Mesenchymal stem cell (in vitro differentiated cells and primary cell): ENCODE results near the gene LIPE.

Source experiments
- DNase-seq: peaks from one replicate; pipeline ENCODE4 v3.0.0-alpha.2; 2013
- H2AFZ ChIP-seq: one replicate; pipeline ENCODE4 v1.6.1; 2013; ENCODE audit warnings: low read depth, mild to moderate bottlenecking, control low read depth, inconsistent platforms, low read length, moderate library complexity
- H2AK5ac ChIP-seq: 2 replicates; pipeline ENCODE4 v1.6.1; 2013; ENCODE audit warnings: low read length, moderate library complexity, mild to moderate bottlenecking, inconsistent platforms; ENCODE audit not compliant: severe bottlenecking
- H2BK120ac ChIP-seq: one replicate; pipeline ENCODE4 v1.6.1; 2013; ENCODE audit warnings: low read depth, mild to moderate bottlenecking, inconsistent platforms, low read length, moderate library complexity
- H2BK12ac ChIP-seq, 2 experiments: one replicate each; pipeline ENCODE4 v1.6.1; 2013; ENCODE audit warnings: inconsistent platforms in 2 of 2, low read length in 2 of 2, mild to moderate bottlenecking in 2 of 2, moderate library complexity in 2 of 2, control low read depth in 1 of 2
- H2BK15ac ChIP-seq: one replicate; pipeline ENCODE4 v1.6.1; 2013; ENCODE audit warnings: mild to moderate bottlenecking, low read depth, inconsistent platforms; ENCODE audit not compliant: poor library complexity, severe bottlenecking
- H2BK5ac ChIP-seq: 2 replicates; pipeline ENCODE4 v1.6.1; 2013; ENCODE audit warnings: low read depth, mild to moderate bottlenecking, low read length, control low read depth, inconsistent platforms; ENCODE audit not compliant: poor library complexity, severe bottlenecking
- H3K14ac ChIP-seq, 2 experiments: one replicate each; pipeline ENCODE4 v1.6.1; 2013; ENCODE audit warnings: inconsistent platforms in 2 of 2, low read length in 2 of 2, control low read depth in 1 of 2, mild to moderate bottlenecking in 1 of 2, moderate library complexity in 1 of 2
- H3K18ac ChIP-seq, 2 experiments: one replicate each; pipeline ENCODE4 v1.6.1; 2013; ENCODE audit warnings: inconsistent platforms in 2 of 2, low read length in 2 of 2, control low read depth in 1 of 2, low read depth in 1 of 2, mild to moderate bottlenecking in 1 of 2
- H3K23ac ChIP-seq, 2 experiments: one replicate each; pipeline ENCODE4 v1.6.1; 2013; ENCODE audit warnings: inconsistent platforms in 2 of 2, low read length in 2 of 2, mild to moderate bottlenecking in 2 of 2, moderate library complexity in 2 of 2, control low read depth in 1 of 2
- H3K27ac ChIP-seq: 2 replicates; pipeline ENCODE4 v1.5.1; 2013; ENCODE audit warnings: mild to moderate bottlenecking, moderate library complexity, low read length, control low read depth, inconsistent platforms; ENCODE audit not compliant: poor library complexity, severe bottlenecking
- H3K27me3 ChIP-seq, 2 experiments: 2 replicates each; pipeline versions ENCODE4 v1.6.1 to v1.7.0; 2013; ENCODE audit warnings: low read length in 2 of 2, mild to moderate bottlenecking in 2 of 2, moderate library complexity in 2 of 2, control low read depth in 1 of 2, inconsistent platforms in 1 of 2; ENCODE audit not compliant: control insufficient read depth in 1 of 2, insufficient read depth in 1 of 2
- H3K36me3 ChIP-seq, 2 experiments: 2 replicates each; pipeline versions ENCODE4 v1.6.1 to v1.7.0; 2013; ENCODE audit warnings: low read length in 2 of 2, control low read depth in 1 of 2, inconsistent platforms in 1 of 2, low read depth in 1 of 2, mild to moderate bottlenecking in 1 of 2; ENCODE audit not compliant: insufficient read depth in 2 of 2, control insufficient read depth in 1 of 2
- H3K4ac ChIP-seq, 2 experiments: one replicate each; pipeline ENCODE4 v1.6.1; 2013; ENCODE audit warnings: inconsistent platforms in 2 of 2, low read length in 2 of 2, mild to moderate bottlenecking in 2 of 2, moderate library complexity in 2 of 2, control low read depth in 1 of 2, low read depth in 1 of 2
- H3K4me1 ChIP-seq: 2 replicates; pipeline ENCODE4 v1.6.1; 2013; ENCODE audit warnings: low read depth, low read length, control low read depth; ENCODE audit not compliant: control insufficient read depth, insufficient read depth
- H3K4me2 ChIP-seq: 2 replicates; pipeline ENCODE4 v1.6.1; 2013; ENCODE audit warnings: low read length, mild to moderate bottlenecking, inconsistent platforms; ENCODE audit not compliant: poor library complexity, severe bottlenecking
- H3K4me3 ChIP-seq, 2 experiments: 2 replicates each; pipeline versions ENCODE4 v1.5.1 to v1.7.0; 2013; ENCODE audit warnings: low read length in 2 of 2, mild to moderate bottlenecking in 2 of 2, control low read depth in 1 of 2, low read depth in 1 of 2; ENCODE audit not compliant: insufficient read depth in 1 of 2
- H3K79me1 ChIP-seq: replicated peaks from 2 replicates; pipeline ENCODE4 v1.6.1; 2013; ENCODE audit warnings: mild to moderate bottlenecking, control low read depth, low read length, inconsistent platforms; ENCODE audit not compliant: poor library complexity, severe bottlenecking
- H3K9ac ChIP-seq: 2 replicates; pipeline ENCODE4 v1.7.0; 2013; ENCODE audit warnings: mild to moderate bottlenecking, low read length, moderate library complexity
- H3K9me3 ChIP-seq: 2 replicates; pipeline ENCODE4 v1.7.0; 2013; ENCODE audit warnings: mild to moderate bottlenecking, low read length; ENCODE audit not compliant: control insufficient read depth
- H4K8ac ChIP-seq: one replicate; pipeline ENCODE4 v1.6.1; 2013; ENCODE audit warnings: inconsistent platforms, mild to moderate bottlenecking, low read length, moderate library complexity
- H4K91ac ChIP-seq: one replicate; pipeline ENCODE4 v1.6.1; 2013; ENCODE audit warnings: mild to moderate bottlenecking, low read length, inconsistent platforms
- WGBS: methylation state at CpG from one replicate; pipeline ENCODE4 v1.1.7; 2013; ENCODE audit warnings: mixed read lengths; 5-methylcytosine and 5-hydroxymethylcytosine counted together

LIPE gene

DNA sequence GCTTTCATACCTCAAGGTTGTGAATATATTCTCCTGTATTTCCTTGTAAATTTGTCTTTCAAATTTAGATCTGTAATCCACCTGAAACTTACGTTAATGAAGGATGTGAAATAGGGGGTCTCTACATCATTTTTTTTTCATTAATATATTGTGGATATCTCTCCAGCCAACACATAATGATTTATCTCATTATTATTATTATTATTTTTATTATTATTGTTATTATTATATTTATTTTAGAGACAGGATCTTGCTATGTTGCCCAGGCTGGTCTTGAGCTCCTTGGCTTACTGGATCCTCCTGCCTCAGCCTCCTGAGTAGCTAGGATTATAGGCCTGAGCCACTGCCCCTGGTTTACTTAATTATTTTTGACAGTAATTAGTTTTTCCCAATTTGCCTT, 4.3 kb upstream of the LIPE start:
- no peaks in the 10 kb centered on the region for H3K79me1 ChIP-seq
- peaks cover 0 to 2% of the 10 kb centered on the region in 2 experiments for H3K27me3 ChIP-seq
- no peak overlapping the region for H3K4ac ChIP-seq
- no peak overlapping the region for H4K8ac ChIP-seq
- H2BK15ac ChIP-seq, result no peak overlapping the region
- H2BK120ac ChIP-seq, result no peak overlapping the region
- H3K9ac ChIP-seq, result no peak overlapping the region
- no peaks in the 10 kb centered on the region for H3K9me3 ChIP-seq
- no peaks in the 10 kb centered on the region for H3K36me3 ChIP-seq
- no peak overlapping the region for H3K27ac ChIP-seq
- WGBS, result no CpG with 5 or more reads among the region's 1 CpG
- H3K4me1 ChIP-seq, result peaks cover 4% of the 10 kb centered on the region
- H2AK5ac ChIP-seq, result no peak overlapping the region
- no peak overlapping the region for H2AFZ ChIP-seq
- no peak overlapping the region for H3K4me3 ChIP-seq
- no peak overlapping the region for H3K4me2 ChIP-seq
- H2BK12ac ChIP-seq, result no peak overlapping the region
- H2BK5ac ChIP-seq, result no peak overlapping the region
- H4K91ac ChIP-seq, result no peak overlapping the region
- H3K14ac ChIP-seq, result no peak overlapping the region
- no peak overlapping the region for H3K23ac ChIP-seq
- H3K18ac ChIP-seq, result no peak overlapping the region
- DNase-seq, result no peak

DNA sequence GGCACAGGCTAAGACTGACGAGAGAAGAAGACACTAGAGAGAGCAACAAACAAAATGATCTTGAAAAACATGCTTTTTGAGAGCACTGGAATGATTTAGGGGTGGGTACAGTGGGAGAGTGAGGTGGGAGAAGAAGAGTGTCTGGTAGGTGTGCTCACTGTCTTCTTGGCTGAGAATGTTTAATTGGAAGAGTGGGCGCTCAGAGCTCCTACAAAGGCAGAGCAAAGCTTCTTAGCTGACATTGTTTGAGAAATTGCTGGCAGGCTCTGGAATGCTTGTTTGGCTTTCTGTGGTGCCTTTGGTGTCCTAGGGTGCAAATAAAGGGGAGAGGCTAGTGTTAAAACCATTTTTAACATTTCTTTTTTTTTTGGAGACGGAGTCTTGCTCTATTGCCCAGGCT, 1.5 kb upstream of the LIPE start:
- peaks cover 14 to 17% of the 10 kb centered on the region in 2 experiments for H3K27me3 ChIP-seq
- peaks cover 10% of the 10 kb centered on the region for H3K4me1 ChIP-seq
- no peak overlapping the region for H4K8ac ChIP-seq
- H3K23ac ChIP-seq, result no peak overlapping the region
- no peak overlapping the region for H2BK12ac ChIP-seq
- H3K36me3 ChIP-seq, result no peaks in the 10 kb centered on the region
- H3K14ac ChIP-seq, result no peak overlapping the region
- H3K27ac ChIP-seq, result no peak overlapping the region
- H3K4ac ChIP-seq, result no peak overlapping the region
- H3K18ac ChIP-seq, result no peak overlapping the region
- H3K4me2 ChIP-seq, result no peak overlapping the region
- 88% methylated on average over 3 of the region's 3 CpGs for WGBS
- no peak overlapping the region for H2BK5ac ChIP-seq
- no peaks in the 10 kb centered on the region for H3K79me1 ChIP-seq
- no peak overlapping the region for H3K4me3 ChIP-seq
- no peak overlapping the region for H4K91ac ChIP-seq
- no peak overlapping the region for H2AFZ ChIP-seq
- H3K9me3 ChIP-seq, result no peaks in the 10 kb centered on the region
- no peak for DNase-seq
- no peak overlapping the region for H2BK15ac ChIP-seq
- no peak overlapping the region for H2BK120ac ChIP-seq
- H2AK5ac ChIP-seq, result no peak overlapping the region
- no peak overlapping the region for H3K9ac ChIP-seq

DNA sequence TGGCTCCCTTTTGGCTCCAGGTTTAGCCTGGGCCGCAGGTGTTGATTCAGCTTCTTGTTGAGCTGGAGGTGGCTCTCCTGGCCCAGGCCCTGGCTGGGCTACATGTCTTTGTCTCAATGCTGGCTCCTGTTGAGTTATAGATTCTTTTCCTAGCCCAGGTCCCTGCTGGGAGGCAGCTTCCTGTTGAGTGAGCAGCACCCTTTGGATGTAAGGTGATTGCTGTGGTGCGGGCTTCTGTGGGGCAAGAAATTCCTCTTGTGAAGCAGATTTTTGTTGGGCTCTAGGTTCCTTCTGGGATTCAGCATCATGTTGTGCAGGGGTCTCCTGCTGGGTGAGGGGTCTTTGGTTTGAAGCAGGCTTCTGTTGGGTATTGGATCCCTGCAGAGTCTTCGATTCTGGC, 545 bp downstream of the LIPE start:
- H3K4me3 ChIP-seq, result no peak overlapping the region
- WGBS, result 100% methylated on average over 3 of the region's 3 CpGs

DNA sequence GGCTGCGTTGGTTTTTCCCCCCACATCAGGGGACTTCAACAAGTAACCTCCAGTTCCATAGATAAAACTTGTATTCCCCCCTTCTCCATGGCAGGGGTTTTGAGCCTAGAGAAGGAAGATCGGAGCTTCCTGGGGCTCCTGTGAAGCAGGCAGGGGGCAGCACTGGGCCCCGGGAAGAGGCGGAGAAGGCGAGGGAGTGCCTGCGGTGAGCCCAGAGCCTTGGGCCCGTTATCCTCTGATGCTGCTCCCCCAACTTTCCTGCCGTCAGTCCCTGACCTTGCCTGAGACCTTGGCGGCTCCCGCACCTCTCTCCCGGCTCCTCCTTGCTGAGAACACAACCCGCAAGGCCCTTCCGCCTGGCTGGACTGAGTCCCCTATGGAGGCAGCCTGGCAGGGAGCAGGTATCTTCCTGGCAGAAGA, 2.5 kb downstream of the LIPE start:
- 57% methylated on average over 13 of the region's 13 CpGs for WGBS
- H3K9me3 ChIP-seq, result no peaks in the 10 kb centered on the region
- no peak for DNase-seq

More for the DNA sequence above, 545 bp downstream of the LIPE start:
- Histone ChIP-seq H2BK5ac (no peak overlapping the region), H4K8ac (no peak overlapping the region), H2AFZ (no peak overlapping the region), H2BK15ac (no peak overlapping the region), H3K9ac (no peak overlapping the region), H3K9me3 (no peaks in the 10 kb centered on the region), H2BK12ac (peak overlapping the region in 1 of 2 experiments; percentile 18), H3K27me3 (peaks cover 14 to 17% of the 10 kb centered on the region in 2 experiments), H3K18ac (no peak overlapping the region), H3K27ac (no peak overlapping the region), H3K4me1 (peaks cover 15% of the 10 kb centered on the region), H3K23ac (no peak overlapping the region), H3K4me2 (no peak overlapping the region), H3K4ac (no peak overlapping the region), H3K14ac (no peak overlapping the region), H3K79me1 (no peaks in the 10 kb centered on the region), H4K91ac (no peak overlapping the region), H2BK120ac (no peak overlapping the region), H2AK5ac (no peak overlapping the region), H3K36me3 (no peaks in the 10 kb centered on the region)
- DNase-seq, result no peak

More for the DNA sequence above, 2.5 kb downstream of the LIPE start:
- Histone ChIP-seq H3K9ac (no peak overlapping the region), H2BK5ac (no peak overlapping the region), H3K4ac (no peak overlapping the region), H2AK5ac (no peak overlapping the region), H3K18ac (no peak overlapping the region), H4K8ac (no peak overlapping the region), H2BK15ac (no peak overlapping the region), H3K36me3 (no peaks in the 10 kb centered on the region), H3K79me1 (peaks cover 2% of the 10 kb centered on the region), H2AFZ (no peak overlapping the region), H3K14ac (no peak overlapping the region), H2BK120ac (no peak overlapping the region), H3K4me1 (peaks cover 17% of the 10 kb centered on the region), H3K27me3 (peaks cover 14 to 17% of the 10 kb centered on the region in 2 experiments), H3K4me3 (no peak overlapping the region), H4K91ac (no peak overlapping the region), H2BK12ac (no peak overlapping the region), H3K4me2 (no peak overlapping the region), H3K27ac (no peak overlapping the region), H3K23ac (no peak overlapping the region)
